HG03139 (cell line): Measurements from ENCODE around the gene IGFBPL1.
"Not testable (repeated sequence)": the region's sequence is repeated elsewhere in the genome, so short reads cannot be mapped to it uniquely, and the experiment has no call there.

ENCODE experiments used
- ATAC-seq: cut with Tn5 transposase; IDR thresholded peaks from one replicate; pipeline ENCODE4 v1.9.1; 2021; ENCODE audit not compliant: unreplicated experiment

Gene IGFBPL1

GRCh38 chr9:38399191-38399590, 25.1 kb downstream of the IGFBPL1 start:
- ATAC-seq: not testable (repeated sequence)

GRCh38 chr9:38396371-38396671, 27.9 kb downstream of the IGFBPL1 start:
- ATAC-seq: no peak

GRCh38 chr9:38395653-38396370, 28.4 kb downstream of the IGFBPL1 start:
- no peak for ATAC-seq

GRCh38 chr9:38394416-38394815, 29.8 kb downstream of the IGFBPL1 start:
- no peak for ATAC-seq

- peak; percentile 6 for ATAC-seq
These were observed 31.0 kb downstream of the IGFBPL1 start for GRCh38 chr9:38393128-38393796.

- peak; percentile 99 for ATAC-seq
These were observed 31.8 kb downstream of the IGFBPL1 start, which contains the start of gene ALDH1B1 for GRCh38 chr9:38392235-38393127. Gene ALDH1B1 (plus strand): TSS chr9:38392702. CDS start chr9:38395749, 3,047 bp downstream.

GRCh38 chr9:38391278-38392118, 32.8 kb downstream of the IGFBPL1 start:
- ATAC-seq: no peak

- no peak for ATAC-seq
These were observed 33.4 kb downstream of the IGFBPL1 start for GRCh38 chr9:38390851-38391250.

GRCh38 chr9:38390442-38390841, 33.8 kb downstream of the IGFBPL1 start:
- no peak for ATAC-seq

GRCh38 chr9:38389313-38389712, 34.9 kb downstream of the IGFBPL1 start:
- no peak for ATAC-seq

GRCh38 chr9:38388283-38389223, 35.7 kb downstream of the IGFBPL1 start:
- no peak for ATAC-seq

- ATAC-seq: no peak
These were observed 36.5 kb downstream of the IGFBPL1 start for GRCh38 chr9:38387751-38388150.

GRCh38 chr9:38387066-38387465, 37.2 kb downstream of the IGFBPL1 start:
- no peak for ATAC-seq

- no peak for ATAC-seq
These were observed 37.8 kb downstream of the IGFBPL1 start for GRCh38 chr9:38386319-38386895.

GRCh38 chr9:38385896-38386295, 38.4 kb downstream of the IGFBPL1 start:
- ATAC-seq: no peak

- no peak for ATAC-seq
These were observed 39.0 kb downstream of the IGFBPL1 start for GRCh38 chr9:38384990-38385848.

- ATAC-seq: no peak
These were observed 42.1 kb downstream of the IGFBPL1 start for GRCh38 chr9:38382141-38382540.

- no peak for ATAC-seq
These were observed 43.3 kb downstream of the IGFBPL1 start for GRCh38 chr9:38380872-38381534.
